ENCODE data around the gene SPINK5. TPM values are rescaled to one million over a fixed set of nuclear protein-coding genes. Genes with fewer than 3 reads are reported as not detected.

The SPINK5 gene
- total RNA-seq, 4 donors from 2014 or later: 0.13 to 6.7 TPM; not detected in 2

- no peaks in the 10 kb centered on the region for H3K4me1 ChIP-seq
- intact Hi-C loops (cut with DNase I): no loop called here
- no peaks in the 10 kb centered on the region for H3K36me3 ChIP-seq
- no peak for DNase-seq
- H3K9me3 ChIP-seq: no peaks in the 10 kb centered on the region
- no peak overlapping the region for H3K4me3 ChIP-seq (replicated peaks in 1 of 3)
- no peaks in the 10 kb centered on the region for H3K27me3 ChIP-seq
- TF ChIP-seq CTCF (IDR thresholded peaks at IDR 0.05): no peak
- TF ChIP-seq POLR2A (IDR thresholded peaks at IDR 0.05): no peak
- H3K27ac ChIP-seq: no peak overlapping the region
These were observed 2.9 kb upstream of the SPINK5 start for GRCh38 chr5:148060881-148061280.

- Histone ChIP-seq H3K4me1 (no peaks in the 10 kb centered on the region), H3K27ac (no peak overlapping the region), H3K9me3 (no peaks in the 10 kb centered on the region), H3K4me3 (replicated peaks in 1 of 3) (no peak overlapping the region), H3K36me3 (no peaks in the 10 kb centered on the region), H3K27me3 (no peaks in the 10 kb centered on the region)
- DNase-seq: no peak
- intact Hi-C loops (cut with DNase I): no loop called here
- WGBS, 2 donors: 56 to 79% methylated on average over 1 of the region's 1 CpG
- TF ChIP-seq CTCF (IDR thresholded peaks at IDR 0.05) (no peak), POLR2A (IDR thresholded peaks at IDR 0.05) (no peak)
These were observed 6.8 kb downstream of the SPINK5 start for GRCh38 chr5:148070621-148071020.

GRCh38 chr5:148072207-148072606 lies 8.4 kb downstream of the SPINK5 start:
- H3K9me3 ChIP-seq: no peaks in the 10 kb centered on the region
- 83 to 91% methylated on average over 2 of the region's 2 CpGs for WGBS, 2 donors
- no peak for DNase-seq
- intact Hi-C loops (cut with DNase I): no loop called here
- no peak for TF ChIP-seq POLR2A (IDR thresholded peaks at IDR 0.05)
- TF ChIP-seq CTCF (IDR thresholded peaks at IDR 0.05): no peak
- no peaks in the 10 kb centered on the region for H3K27me3 ChIP-seq
- H3K27ac ChIP-seq: no peak overlapping the region
- no peaks in the 10 kb centered on the region for H3K36me3 ChIP-seq
- H3K4me1 ChIP-seq: no peaks in the 10 kb centered on the region
- H3K4me3 ChIP-seq (replicated peaks in 1 of 3): no peak overlapping the region

GRCh38 chr5:148075529-148075928 lies 11.7 kb downstream of the SPINK5 start:
- Histone ChIP-seq H3K4me3 (replicated peaks in 1 of 3) (no peak overlapping the region), H3K27ac (no peak overlapping the region), H3K36me3 (no peaks in the 10 kb centered on the region), H3K9me3 (no peaks in the 10 kb centered on the region), H3K4me1 (no peaks in the 10 kb centered on the region), H3K27me3 (no peaks in the 10 kb centered on the region)
- no peak for DNase-seq
- TF ChIP-seq CTCF (IDR thresholded peaks at IDR 0.05) (no peak), POLR2A (IDR thresholded peaks at IDR 0.05) (no peak)
- WGBS, 2 donors: 85 to 93% methylated on average over 2 of the region's 2 CpGs
- intact Hi-C loops (cut with DNase I): no loop called here

- H3K4me1 ChIP-seq: no peaks in the 10 kb centered on the region
- H3K27ac ChIP-seq: no peak overlapping the region
- intact Hi-C loops (cut with DNase I): no loop called here
- H3K4me3 ChIP-seq (replicated peaks in 1 of 3): no peak overlapping the region
- TF ChIP-seq CTCF (IDR thresholded peaks at IDR 0.05) (no peak), POLR2A (IDR thresholded peaks at IDR 0.05) (no peak)
- WGBS, 2 donors: 86 to 95% methylated on average over 1 of the region's 1 CpG
- no peaks in the 10 kb centered on the region for H3K36me3 ChIP-seq
- DNase-seq: no peak
- H3K9me3 ChIP-seq: no peaks in the 10 kb centered on the region
- H3K27me3 ChIP-seq: no peaks in the 10 kb centered on the region
These were observed 19.4 kb downstream of the SPINK5 start for GRCh38 chr5:148083203-148083602.

Measured in thyroid gland (tissue), 4 donors.